GM19438 (cell line): Measurements from ENCODE around the gene EIF2AK2.
A peak's percentile ranks its signal among the peaks of the same experiment; 100 is the strongest.

Source experiments
- ATAC-seq: cut with Tn5 transposase; IDR thresholded peaks from one replicate; pipeline ENCODE4 v1.9.1; 2021; ENCODE audit warnings: low read depth; ENCODE audit not compliant: unreplicated experiment

Gene EIF2AK2

DNA sequence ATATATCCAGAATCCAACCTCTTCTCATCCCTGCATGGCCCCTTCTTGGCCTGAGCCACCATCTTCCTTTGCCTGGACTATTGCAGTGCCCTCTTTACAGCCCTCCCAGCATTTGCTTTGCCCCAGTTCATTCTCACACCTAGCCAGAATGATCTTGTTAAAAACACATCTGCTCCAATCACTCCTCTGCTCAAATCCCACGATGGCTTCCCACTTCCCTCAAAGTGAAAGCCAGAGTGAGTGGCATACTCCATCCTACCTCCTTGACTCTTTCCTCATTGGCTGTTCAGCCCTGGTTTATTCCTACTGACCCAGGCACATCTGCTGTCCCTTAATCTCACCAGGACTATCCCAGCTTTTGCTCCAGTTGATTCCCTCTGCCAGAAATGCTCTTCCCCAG, 17.0 kb upstream of the EIF2AK2 start:
- no peak for ATAC-seq

DNA sequence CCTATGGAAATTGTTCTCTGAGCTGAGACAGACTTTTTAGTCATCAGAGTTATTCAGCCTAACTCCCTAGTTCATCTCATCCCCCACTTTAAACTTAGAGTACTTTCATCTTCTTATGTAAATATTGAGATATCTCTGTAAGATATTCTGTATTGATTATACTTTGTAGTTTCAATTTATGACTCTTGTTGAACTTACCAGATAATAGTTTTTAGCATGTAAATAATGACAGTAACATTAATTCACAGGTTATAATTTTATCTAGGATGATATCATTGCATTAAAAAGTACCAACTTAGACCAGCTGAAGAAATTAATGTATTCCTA, 14.8 kb upstream of the EIF2AK2 start:
- ATAC-seq, result no peak

DNA sequence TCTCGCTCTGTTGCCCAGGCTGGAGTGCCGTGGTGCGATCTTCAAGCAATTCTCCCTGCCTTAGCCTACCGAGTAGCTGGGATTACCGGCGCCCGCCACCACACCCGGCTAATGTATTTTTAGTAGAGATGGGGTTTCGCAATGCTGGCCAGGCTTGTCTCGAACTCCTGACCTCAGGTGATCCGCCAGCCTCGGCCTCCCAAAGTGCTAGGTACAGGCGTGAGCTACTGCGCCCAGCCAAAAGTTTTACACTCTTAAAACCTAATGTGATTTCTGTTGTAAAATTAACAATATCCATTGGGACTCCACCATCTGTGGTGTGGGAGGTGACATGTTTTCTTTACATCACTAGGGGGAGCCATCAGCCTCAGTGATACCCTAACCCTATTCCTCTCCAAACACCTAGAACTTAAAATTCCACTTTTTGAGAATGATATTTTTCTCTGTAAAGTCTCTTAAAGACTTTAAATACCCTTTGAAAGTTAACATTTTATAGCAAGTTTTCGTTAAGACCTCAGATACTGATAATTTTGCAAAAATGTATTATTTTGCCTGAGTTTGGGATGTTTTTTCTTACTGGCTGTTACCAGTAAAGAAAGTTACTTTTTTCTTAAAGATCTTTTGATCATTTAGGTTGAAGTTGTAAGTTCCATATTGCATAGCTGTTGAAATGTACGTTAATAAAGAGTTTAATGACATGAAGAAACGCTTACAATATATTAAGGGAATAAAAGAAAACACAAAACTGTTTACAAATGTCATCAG, 11.6 kb upstream of the EIF2AK2 start:
- ATAC-seq, result no peak

GRCh38 chr2:37167636-37168180, 10.9 kb upstream of the EIF2AK2 start:
- no peak for ATAC-seq

DNA sequence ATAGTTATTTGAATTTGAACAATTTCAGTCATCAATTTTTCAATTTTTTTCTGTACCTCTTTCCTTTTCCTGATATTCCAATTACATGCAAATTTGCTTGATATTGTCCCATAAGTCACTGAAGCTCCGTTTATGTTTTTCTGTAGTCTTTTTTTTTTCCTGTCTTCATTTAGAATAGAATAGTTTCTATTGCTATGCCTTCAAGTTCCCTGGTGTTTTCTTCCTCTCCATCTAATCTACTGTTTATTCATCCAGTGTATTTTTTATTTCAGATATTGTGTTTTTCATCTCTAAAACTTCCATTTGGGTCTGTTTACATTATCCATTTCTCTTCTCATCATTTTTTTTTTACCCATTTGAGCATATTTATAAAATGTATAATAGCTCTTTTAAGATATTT, 8.0 kb upstream of the EIF2AK2 start:
- no peak for ATAC-seq

- peak; percentile 22 for ATAC-seq
These were observed 516 bp downstream of the EIF2AK2 start for GRCh38 chr2:37156071-37156856.

GRCh38 chr2:37154785-37155184, 2.0 kb downstream of the EIF2AK2 start:
- ATAC-seq, result no peak

DNA sequence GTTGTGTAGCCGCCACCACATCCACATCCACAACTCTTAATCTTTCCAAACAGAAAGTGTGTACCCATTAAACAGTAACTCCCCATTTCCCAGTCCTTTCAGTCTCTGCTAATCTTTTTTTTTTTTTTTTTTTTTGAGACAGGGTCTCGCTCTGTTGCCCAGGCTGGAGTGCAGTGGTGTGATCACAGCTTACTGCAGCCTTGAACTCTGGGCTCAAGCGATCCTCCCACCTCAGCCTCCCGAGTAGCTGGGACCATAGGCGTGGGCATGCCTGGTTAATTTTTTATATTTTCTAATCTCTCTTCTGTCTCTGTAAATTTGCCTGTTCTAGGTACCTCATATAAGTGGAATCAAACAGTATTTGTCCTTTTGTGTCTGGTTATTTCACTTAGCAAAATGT, 3.6 kb downstream of the EIF2AK2 start:
- no peak for ATAC-seq

- no peak for ATAC-seq
These were observed 7.0 kb downstream of the EIF2AK2 start for GRCh38 chr2:37149626-37150322.

DNA sequence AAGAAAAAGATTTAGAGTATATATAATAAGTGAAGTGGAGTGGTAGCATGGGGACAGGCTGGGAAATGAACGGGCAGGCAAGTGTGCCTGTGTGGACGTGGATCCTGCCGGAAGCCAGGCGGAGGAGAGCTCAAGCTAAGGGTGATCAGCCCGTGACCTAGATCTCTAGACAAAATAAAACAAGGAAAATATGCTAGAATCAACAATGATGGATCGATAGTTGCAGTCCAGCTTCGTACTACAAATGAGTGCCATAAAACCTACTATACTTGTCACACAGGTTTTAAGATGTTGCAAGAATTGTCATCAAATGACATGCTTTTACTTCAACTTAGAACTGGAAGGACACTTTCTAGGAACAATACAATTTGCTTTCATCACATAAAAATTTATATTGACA, 8.5 kb downstream of the EIF2AK2 start:
- no peak for ATAC-seq

DNA sequence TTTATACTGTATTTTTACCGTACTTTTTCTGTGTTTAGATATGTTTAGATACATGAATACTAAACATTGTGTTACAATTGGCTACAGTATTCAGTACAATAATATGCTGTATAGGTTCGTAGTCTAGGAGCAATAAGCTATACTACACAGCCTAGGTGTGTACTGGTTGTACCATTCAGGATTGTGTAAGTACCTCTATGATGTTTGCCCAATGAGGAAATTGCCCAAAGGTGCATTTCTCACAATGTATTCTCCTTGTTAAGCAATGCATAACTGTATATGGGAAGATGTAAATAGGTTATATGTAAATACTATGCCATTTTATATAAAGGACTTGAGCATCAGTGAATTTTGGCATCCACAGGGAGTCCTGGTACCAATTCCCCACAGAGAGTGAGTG, 10.7 kb downstream of the EIF2AK2 start:
- no peak for ATAC-seq

GRCh38 chr2:37143974-37144373, 12.8 kb downstream of the EIF2AK2 start:
- ATAC-seq, result no peak

DNA sequence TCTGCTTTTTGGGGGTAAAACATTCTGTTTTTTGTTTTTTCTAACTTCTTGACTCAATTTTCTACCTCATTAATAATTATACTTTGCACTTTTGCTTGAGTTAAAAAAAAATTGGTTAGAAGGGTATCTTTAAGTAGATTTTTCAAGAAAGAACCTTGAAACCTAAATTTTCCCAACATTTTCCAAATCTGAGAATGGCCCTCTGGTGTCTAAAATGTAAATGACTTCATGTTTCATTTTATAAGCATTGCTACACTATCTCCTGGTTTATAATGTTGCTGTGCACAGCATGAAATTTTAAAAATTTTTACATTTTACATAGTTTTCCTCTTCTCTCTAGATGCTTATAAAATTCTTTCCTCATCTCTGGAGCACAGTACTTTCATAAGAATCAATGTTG, 14.2 kb downstream of the EIF2AK2 start:
- ATAC-seq, result no peak

DNA sequence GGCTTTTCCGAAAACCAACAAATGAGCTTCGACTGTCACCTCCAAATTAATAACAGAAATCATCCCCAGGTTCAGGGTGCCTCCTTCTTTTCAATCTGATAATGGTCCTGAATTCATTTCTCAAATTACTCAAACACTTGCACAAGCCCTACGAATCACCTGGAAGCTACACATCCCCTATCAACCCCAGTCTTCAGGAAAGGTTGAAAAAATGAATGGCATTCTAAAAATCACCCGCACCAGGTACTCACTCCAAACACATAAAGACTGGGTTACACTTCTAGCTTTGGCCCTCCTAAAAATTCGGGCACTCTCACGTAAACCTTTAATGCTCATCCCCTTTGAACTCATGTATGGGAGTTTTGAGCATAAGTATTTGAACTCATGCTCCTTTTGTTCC, 23.9 kb downstream of the EIF2AK2 start:
- ATAC-seq, result no peak

GRCh38 chr2:37125416-37125815, 31.4 kb downstream of the EIF2AK2 start:
- ATAC-seq, result no peak

- no peak for ATAC-seq
These were observed 37.6 kb downstream of the EIF2AK2 start for GRCh38 chr2:37119157-37119556.

DNA sequence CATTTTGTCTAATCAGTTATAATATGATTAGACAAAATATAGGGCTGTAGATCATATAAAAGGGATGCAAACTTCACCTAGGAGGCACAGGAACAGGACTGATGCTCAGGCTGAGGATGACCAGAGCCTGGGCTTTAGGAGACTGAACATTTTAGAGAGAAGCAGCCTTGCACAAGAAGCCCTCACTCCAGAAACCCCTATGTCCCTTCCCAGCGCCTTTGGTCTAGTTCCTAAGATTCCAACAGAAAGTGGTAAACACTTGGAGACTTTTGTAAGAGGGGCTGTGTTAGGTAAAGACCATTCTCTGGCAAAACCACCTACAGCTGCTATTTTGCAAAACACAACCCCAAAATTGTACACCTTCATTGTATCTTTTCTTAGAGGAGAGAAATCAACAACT, 39.2 kb downstream of the EIF2AK2 start:
- ATAC-seq, result no peak

DNA sequence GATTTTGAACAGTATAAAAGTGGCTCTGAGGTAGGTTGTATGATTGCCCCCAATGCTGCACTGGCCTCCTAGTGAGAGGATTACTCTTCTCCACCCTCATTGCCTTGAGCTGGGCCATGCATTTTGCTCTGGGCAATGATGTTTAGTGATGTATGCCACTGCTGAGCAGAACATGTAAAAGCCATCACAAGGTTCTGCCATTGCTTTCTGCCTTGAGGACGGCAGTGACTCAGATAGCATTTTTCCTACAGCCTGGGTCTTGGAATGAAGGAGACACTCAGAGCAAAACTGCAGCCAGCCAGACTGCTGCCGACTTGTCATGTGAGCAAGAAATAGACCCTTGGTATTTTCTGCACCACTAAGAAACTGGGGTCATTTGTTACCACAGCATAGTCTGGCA, 44.8 kb downstream of the EIF2AK2 start:
- ATAC-seq, result no peak

- no peak for ATAC-seq
These were observed 46.2 kb downstream of the EIF2AK2 start for GRCh38 chr2:37110306-37111212.

DNA sequence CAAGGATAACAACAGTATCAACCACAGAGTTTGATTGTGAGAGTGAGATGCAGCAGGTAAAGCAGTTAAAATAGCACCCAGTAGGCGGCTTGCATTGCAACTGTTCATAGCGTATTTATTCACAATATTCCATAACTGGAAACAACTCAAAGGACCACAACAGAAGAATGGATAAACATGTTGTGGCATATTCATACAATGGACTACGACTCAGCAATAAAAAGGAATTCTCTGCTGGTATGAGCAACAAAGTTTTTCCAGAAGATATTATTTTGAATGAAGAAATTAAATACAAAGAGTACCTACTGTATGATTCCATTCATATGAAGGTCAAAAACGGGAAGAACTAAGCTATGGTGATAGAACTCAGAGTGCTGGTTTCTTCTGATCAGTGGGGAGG, 47.3 kb downstream of the EIF2AK2 start:
- no peak for ATAC-seq
